Activated CD4-positive, alpha-beta T cell treated with anti-CD3 and anti-CD28 coated beads, Interleukin-2, amount 50 U/mL, for 24 hours (primary cell): ENCODE results near the gene ESRRG.

Source experiments
- DNase-seq, 2 donors: peaks; one replicate each; pipeline ENCODE4 v3.0.0-alpha.2; 2020; ENCODE audit warnings: low read depth in 1 of 2, low spot score in 1 of 2

The ESRRG gene

DNA sequence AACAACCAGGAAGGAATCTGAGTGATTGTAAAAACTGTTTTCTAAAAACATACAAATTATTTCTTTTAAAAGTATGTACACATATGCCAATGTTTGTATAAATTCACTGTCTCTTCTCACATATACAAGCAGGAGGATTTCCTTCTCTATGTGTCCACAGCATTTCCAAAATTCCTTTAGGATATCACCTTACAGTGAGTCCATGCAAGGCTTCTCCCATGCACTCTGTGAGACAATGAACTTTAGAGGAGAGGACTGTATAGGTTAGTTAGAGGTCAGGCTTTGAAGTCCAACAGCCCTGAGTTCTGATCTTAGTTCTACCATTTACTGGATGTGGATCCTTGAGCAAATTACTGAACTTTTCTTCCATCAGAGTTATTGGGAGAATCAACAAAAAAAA lies 265.9 kb downstream of the ESRRG start:
- DNase-seq, result no peak

DNA sequence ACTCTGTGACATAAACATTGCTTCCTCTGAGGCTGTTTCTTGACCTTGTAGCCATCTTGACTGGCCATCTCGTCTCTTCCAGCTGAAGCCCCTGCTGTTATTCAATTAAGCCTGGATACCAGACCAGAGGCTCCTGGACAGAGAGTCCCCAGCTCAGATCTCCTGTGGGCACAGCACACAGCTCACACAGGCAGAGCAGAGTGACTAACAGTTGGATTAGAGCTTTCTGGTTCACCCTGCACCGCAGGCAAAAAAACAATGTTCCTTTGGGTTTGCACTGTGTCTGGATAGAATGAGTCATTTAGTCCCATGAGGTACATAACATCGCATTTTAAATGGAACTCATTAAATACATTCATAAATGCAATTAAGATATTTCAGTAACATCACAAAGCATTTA lies 266.5 kb downstream of the ESRRG start:
- DNase-seq, result no peak

DNA sequence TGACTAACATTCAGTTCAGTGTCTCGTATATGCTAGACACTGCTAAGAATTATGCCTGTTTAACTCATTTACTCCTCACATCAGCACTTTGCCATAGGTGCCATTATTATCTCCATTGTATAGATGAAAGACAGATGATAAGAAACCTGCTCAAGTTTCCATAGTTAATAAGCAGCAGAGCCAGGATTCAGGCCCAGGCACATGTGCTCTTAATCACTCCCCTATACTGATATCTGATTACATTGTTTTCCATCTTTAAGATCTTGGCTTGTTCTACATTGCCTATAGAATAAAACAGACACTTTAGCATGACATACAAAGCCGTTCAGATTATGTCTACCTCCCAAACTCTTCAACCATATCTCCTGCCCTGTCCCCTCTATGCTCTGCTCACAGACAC lies 269.5 kb downstream of the ESRRG start:
- DNase-seq, result no peak
